HG03354 (cell line): Measurements from ENCODE around the gene NYAP2.

Experiments used
- ATAC-seq: cut with Tn5 transposase; IDR thresholded peaks from one replicate; pipeline ENCODE4 v1.9.1; 2021; ENCODE audit warnings: mild to moderate bottlenecking; ENCODE audit not compliant: unreplicated experiment, poor library complexity, severe bottlenecking

Gene NYAP2

GRCh38 chr2:225532096-225532495 lies 132.6 kb downstream of the NYAP2 start:
- no peak for ATAC-seq

- ATAC-seq = no peak
Observed at GRCh38 chr2:225534037-225534436, 134.5 kb downstream of the NYAP2 start.

GRCh38 chr2:225534697-225535096 lies 135.2 kb downstream of the NYAP2 start:
- ATAC-seq = no peak

- no peak for ATAC-seq
Observed at GRCh38 chr2:225536036-225536435, 136.5 kb downstream of the NYAP2 start.

- ATAC-seq = no peak
Observed at GRCh38 chr2:225543626-225544025, 144.1 kb downstream of the NYAP2 start.

- no peak for ATAC-seq
Observed at GRCh38 chr2:225556461-225556860, 157.0 kb downstream of the NYAP2 start.

- ATAC-seq = no peak
Observed at GRCh38 chr2:225558399-225559071, 159.0 kb downstream of the NYAP2 start.

- no peak for ATAC-seq
Observed at GRCh38 chr2:225559072-225559415, 159.5 kb downstream of the NYAP2 start.

- ATAC-seq = no peak
Observed at GRCh38 chr2:225566798-225567197, 167.3 kb downstream of the NYAP2 start.

- no peak for ATAC-seq
Observed at GRCh38 chr2:225569995-225570394, 170.5 kb downstream of the NYAP2 start.

GRCh38 chr2:225573603-225574002 lies 174.1 kb downstream of the NYAP2 start:
- ATAC-seq = no peak

GRCh38 chr2:225574582-225575138 lies 175.2 kb downstream of the NYAP2 start:
- ATAC-seq = no peak

GRCh38 chr2:225581135-225581534 lies 181.6 kb downstream of the NYAP2 start:
- no peak for ATAC-seq

GRCh38 chr2:225581906-225582305 lies 182.4 kb downstream of the NYAP2 start:
- no peak for ATAC-seq

GRCh38 chr2:225582355-225583116 lies 183.0 kb downstream of the NYAP2 start:
- no peak for ATAC-seq

- no peak for ATAC-seq
Observed at GRCh38 chr2:225584796-225585195, 185.3 kb downstream of the NYAP2 start.

- no peak for ATAC-seq
Observed at GRCh38 chr2:225590932-225591331, 191.4 kb downstream of the NYAP2 start.

GRCh38 chr2:225597911-225598310 lies 198.4 kb downstream of the NYAP2 start:
- ATAC-seq = no peak

GRCh38 chr2:225598426-225598825 lies 198.9 kb downstream of the NYAP2 start:
- ATAC-seq = no peak

GRCh38 chr2:225598897-225599296 lies 199.4 kb downstream of the NYAP2 start:
- no peak for ATAC-seq

GRCh38 chr2:225599856-225600255 lies 200.3 kb downstream of the NYAP2 start:
- no peak for ATAC-seq
